NCI-H2227 (cell line): ENCODE results near the gene DYNC1LI2.
A peak's percentile ranks its signal among the peaks of the same experiment; 100 is the strongest.
"Not testable (repeated sequence)": the region's sequence is repeated elsewhere in the genome, so short reads cannot be mapped to it uniquely, and the experiment has no call there.

Experiments used
- DNase-seq: peaks from one replicate; lab custom pipeline; 2025; ENCODE audit not compliant: unreplicated experiment; lab: John Stamatoyannopoulos, UW

DYNC1LI2 gene

GRCh38 chr16:66751303-66751991, at the start of gene DYNC1LI2:
Gene DYNC1LI2, minus strand, starts transcription at chr16:66751609. Its CDS starts 18 bp downstream, at chr16:66751591.
- peak; percentile 84 for DNase-seq

GRCh38 chr16:66800856-66801255, 49.4 kb upstream of the DYNC1LI2 start:
- no peak for DNase-seq

DNA sequence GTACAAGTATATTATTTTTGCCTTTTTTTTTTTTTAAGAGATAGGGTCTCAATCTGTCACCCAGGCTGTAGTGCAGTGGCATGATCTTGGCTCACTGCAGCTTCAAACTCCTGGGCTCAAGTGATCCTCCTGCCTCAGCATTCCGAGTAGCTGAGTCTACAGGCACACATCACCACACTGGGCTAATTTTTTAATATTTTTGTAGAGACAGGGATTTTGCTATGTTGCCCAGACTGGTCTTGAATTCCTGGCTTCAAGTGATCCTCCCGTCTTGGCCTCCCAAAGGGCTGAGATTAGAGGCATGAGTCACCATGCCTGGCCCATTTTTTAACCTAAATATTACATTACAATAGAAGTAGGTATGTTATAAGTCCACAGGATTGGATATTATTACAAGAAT, 46.8 kb upstream of the DYNC1LI2 start:
- no peak for DNase-seq

GRCh38 chr16:66793984-66794383, 42.6 kb upstream of the DYNC1LI2 start:
- DNase-seq: not testable (repeated sequence)

DNA sequence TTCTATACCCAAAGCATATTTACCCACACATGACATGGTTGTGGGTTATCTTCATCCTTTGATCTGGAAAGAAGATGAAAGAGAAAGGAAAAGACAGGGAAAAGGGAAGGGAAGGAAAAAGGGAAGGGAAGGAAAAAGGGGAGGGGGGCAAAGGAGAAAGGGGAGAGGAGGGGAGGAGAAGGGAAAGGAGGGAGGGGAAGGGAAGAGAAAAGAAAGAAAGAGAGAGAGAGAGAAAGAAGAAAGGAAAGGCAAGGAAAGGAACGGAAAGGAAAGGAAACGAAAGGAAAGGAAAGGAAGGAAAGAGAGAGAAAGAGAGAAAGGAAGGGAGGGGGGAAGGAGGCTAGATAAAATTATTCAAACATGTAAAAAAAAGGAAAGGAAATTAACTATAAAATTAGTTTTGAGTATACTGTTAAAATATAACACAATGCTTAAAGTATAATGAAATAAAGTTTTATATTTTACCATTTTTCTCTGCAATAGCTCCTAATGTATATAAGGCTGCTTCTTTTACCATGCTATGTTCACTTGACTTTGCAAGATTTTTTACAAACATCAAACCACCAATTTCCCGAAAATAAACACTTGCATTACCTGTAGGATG, 38.8 kb upstream of the DYNC1LI2 start:
- no peak for DNase-seq

- no peak for DNase-seq
Observed at GRCh38 chr16:66787427-66787826, 36.0 kb upstream of the DYNC1LI2 start.

DNA sequence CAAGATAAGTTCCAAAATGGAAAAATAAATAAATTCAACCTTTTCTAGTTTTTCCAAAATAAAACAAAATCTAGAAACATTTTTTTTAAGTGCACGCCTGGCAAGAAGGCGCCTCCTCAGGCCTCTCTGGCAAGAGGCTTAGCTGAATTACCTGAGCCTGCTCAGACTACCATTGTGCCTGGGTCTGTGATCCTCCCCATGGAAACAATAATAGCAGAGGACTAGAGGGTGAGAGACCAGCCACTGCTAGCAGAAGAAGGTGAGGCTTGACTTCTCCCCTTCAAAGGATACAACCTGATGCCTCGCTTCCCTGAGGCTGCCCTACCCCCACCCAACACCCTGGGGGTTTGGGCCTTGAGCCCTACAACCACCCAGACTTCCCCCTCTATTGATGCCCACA, 35.1 kb upstream of the DYNC1LI2 start:
- no peak for DNase-seq

GRCh38 chr16:66776457-66776856, 25.0 kb upstream of the DYNC1LI2 start:
- DNase-seq: no peak

- DNase-seq: no peak
Observed at GRCh38 chr16:66774981-66775380, 23.6 kb upstream of the DYNC1LI2 start.

- DNase-seq: no peak
Observed at GRCh38 chr16:66758086-66758485, 6.7 kb upstream of the DYNC1LI2 start.

- DNase-seq: no peak
Observed at GRCh38 chr16:66754819-66755218, 3.4 kb upstream of the DYNC1LI2 start.

- no peak for DNase-seq
Observed at GRCh38 chr16:66754211-66754610, 2.8 kb upstream of the DYNC1LI2 start.

GRCh38 chr16:66752958-66753357, 1.5 kb upstream of the DYNC1LI2 start:
- DNase-seq: no peak

- peak; percentile 24 for DNase-seq
Observed at GRCh38 chr16:66752379-66752778, 970 bp upstream of the DYNC1LI2 start.

- DNase-seq: no peak
Observed at GRCh38 chr16:66751992-66752322, 548 bp upstream of the DYNC1LI2 start.

GRCh38 chr16:66751053-66751302, 431 bp downstream of the DYNC1LI2 start:
- peak; percentile 24 for DNase-seq

DNA sequence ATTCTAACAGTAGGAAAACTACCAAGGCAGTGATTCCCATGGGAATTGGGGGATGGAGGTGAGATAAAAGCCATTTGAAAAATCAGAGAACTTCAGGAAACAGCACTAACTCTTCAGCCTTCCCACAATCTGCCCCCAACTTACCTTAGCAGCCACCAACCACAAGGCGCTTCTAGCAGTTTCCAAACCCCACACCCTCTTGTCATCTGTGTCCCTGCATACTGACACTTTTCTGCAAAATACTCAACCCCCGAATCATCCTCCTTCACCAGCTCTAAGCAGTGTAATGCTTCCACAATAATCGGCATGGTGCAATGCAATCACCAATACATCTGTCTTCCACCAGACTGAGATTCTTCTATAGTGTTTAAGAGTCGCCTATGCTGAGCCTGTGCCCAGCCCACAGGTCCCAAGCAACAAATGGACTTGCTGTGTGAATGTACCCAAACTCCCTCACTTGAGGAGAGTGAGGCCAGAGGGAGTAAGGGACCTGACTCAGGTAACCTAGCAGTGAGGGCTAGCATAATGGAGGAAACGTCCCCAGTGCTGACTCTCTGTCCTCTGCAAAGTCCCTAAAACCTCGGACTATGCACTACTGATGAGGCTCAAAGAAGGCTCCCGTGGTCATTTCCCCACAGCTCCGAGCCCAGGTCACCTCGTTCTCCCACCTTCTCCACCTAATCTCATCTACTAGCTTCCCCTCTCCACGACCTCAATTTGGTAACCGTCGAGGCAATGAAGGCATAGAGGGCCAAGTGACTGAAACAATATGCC, 943 bp downstream of the DYNC1LI2 start:
- peak; percentile 1 for DNase-seq

- DNase-seq: no peak
Observed at GRCh38 chr16:66746682-66747081, 4.7 kb downstream of the DYNC1LI2 start.

- no peak for DNase-seq
Observed at GRCh38 chr16:66746048-66746447, 5.4 kb downstream of the DYNC1LI2 start.

- no peak for DNase-seq
Observed at GRCh38 chr16:66741950-66742808, 9.2 kb downstream of the DYNC1LI2 start.

DNA sequence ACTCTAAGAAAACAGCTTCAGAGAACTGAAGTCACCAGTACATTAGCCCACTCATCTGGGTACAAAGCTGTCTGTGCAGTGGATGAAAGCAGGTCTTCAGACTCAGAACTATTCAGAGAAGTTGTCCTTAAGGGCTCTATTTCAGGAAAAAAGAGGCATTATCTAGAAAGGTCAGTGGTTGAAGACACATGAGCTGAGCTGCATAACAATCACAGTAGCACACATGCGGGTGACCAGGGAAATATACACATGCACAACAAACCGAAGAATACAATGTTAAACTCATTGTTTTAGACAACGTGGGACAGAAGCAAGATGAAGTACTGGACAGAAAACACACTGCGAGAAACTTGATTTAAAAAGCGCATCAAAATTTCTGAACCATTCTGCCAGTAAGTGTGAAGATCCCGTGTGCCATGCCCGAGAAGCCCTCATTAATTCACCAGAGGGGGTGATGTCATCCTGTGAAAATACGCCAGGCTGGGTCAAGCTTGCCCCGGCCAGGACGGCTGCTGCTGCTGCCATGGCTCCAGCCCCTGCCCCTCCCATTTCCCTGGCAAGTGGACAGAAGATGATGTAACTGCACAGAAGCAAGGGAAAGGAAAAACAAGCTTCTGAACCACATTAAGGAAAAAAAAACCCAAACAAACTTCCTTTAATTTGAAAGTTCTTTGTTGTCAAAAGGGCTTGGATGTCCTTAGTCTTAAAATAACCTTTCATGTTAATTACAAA, 10.1 kb downstream of the DYNC1LI2 start:
- DNase-seq: peak; percentile 22
